Right ventricle myocardium inferior (tissue), 1 donor: ENCODE data around the gene JAG1. TPM values are rescaled to one million over a fixed set of nuclear protein-coding genes. Genes with fewer than 3 reads are reported as not detected.

Experiments
- microRNA-seq: library from miRNA; unstranded; fragments of <30 nt; microRNA quantifications from one replicate; pipeline ENCODE4 v1.2.0, GENCODE V29; 2020
- total RNA-seq: library from RNA; stranded (reverse); fragmentation: NEBNext Ultra II Directional; extraction: Animal tissue kit (Norgen Biotek cat#: 25700); gene quantifications from one replicate; pipeline ENCODE4 v1.2.1, GENCODE V29; 2021
- donor health status: DM: no; HTN: yes; CAD: no; lungs with severe emphysema.

Gene JAG1
- total RNA-seq, 1 donor from 2014 or later: 24.4 TPM

Small RNA genes within 50 kb of the gene (microRNA-seq; reads per million reads assigned to microRNA genes)
- gene MIR6870: not detected

Other genes with a start within 250 kb of the JAG1 start
- gene MKKS, start 239.8 kb downstream of the JAG1 start, total RNA-seq: 27.4 TPM
- gene SLX4IP, start 238.7 kb downstream of the JAG1 start, total RNA-seq: 2.8 TPM